Keratinocyte (primary cell): ENCODE data around the gene CENPT.

ENCODE experiments used
- CTCF ChIP-seq, 3 experiments: IDR thresholded peaks in 1 of 3; conservative IDR thresholded peaks in 1 of 3; optimal IDR thresholded peaks in 1 of 3; 2 replicates in 2 of 3; 3 replicates in 1 of 3; pipeline versions ENCODE3 to v1.5.1; 2011; ENCODE audit warnings: low read length in 3 of 3, mild to moderate bottlenecking in 3 of 3, moderate library complexity in 2 of 3, control low read depth in 1 of 3, inconsistent platforms in 1 of 3; ENCODE audit not compliant: insufficient read depth in 2 of 3; ENCODE audit errors: extremely low read depth in 1 of 3
- EZH2 ChIP-seq: IDR thresholded peaks from one replicate; pipeline ENCODE4 v1.6.1; 2012; ENCODE audit warnings: inconsistent platforms, mild to moderate bottlenecking, low read length, moderate library complexity

- TF ChIP-seq CTCF (optimal IDR thresholded peaks at IDR 0.05 in 1 of 3, IDR thresholded peaks at IDR 0.05 in 1 of 3, conservative IDR thresholded peaks at IDR 0.05 in 1 of 3; ENCODE audit: extremely low read depth in 1 of 3, insufficient read depth in 2 of 3, low read length in 3 of 3) (no peak), EZH2 (no peak)
Observed at GRCh38 chr16:67892375-67892774, 44.9 kb upstream of the CENPT start.
